ENCODE data around the gene RUBCNL.
"Not testable (repeated sequence)": the region's sequence is repeated elsewhere in the genome, so short reads cannot be mapped to it uniquely, and the experiment has no call there.

The RUBCNL gene

GRCh38 chr13:46387064-46387851, at the start of gene RUBCNL:
TSS of gene RUBCNL (minus strand) at chr13:46387252. CDS start at chr13:46372475, 14,777 bp downstream.
- peak; percentile 54 for DNase-seq

- DNase-seq: not testable (repeated sequence)
These were observed 42.5 kb upstream of the RUBCNL start for GRCh38 chr13:46429558-46429957.

GRCh38 chr13:46405457-46405856, 18.4 kb upstream of the RUBCNL start:
- DNase-seq: no peak

GRCh38 chr13:46404733-46405100, 17.7 kb upstream of the RUBCNL start:
- DNase-seq: no peak

GRCh38 chr13:46403851-46404732, 17.0 kb upstream of the RUBCNL start:
- no peak for DNase-seq

- no peak for DNase-seq
These were observed 15.1 kb upstream of the RUBCNL start for GRCh38 chr13:46402178-46402577.

- no peak for DNase-seq
These were observed 14.4 kb upstream of the RUBCNL start for GRCh38 chr13:46401432-46401831.

- DNase-seq: peak; percentile 55
These were observed 9.3 kb upstream of the RUBCNL start for GRCh38 chr13:46396341-46396740.

- no peak for DNase-seq
These were observed 5.9 kb upstream of the RUBCNL start for GRCh38 chr13:46392967-46393366.

GRCh38 chr13:46389457-46390451, 2.7 kb upstream of the RUBCNL start:
- DNase-seq: no peak

GRCh38 chr13:46388846-46389245, 1.8 kb upstream of the RUBCNL start:
- no peak for DNase-seq

- no peak for DNase-seq
These were observed 1.3 kb upstream of the RUBCNL start for GRCh38 chr13:46388308-46388707.

GRCh38 chr13:46386392-46387063, 524 bp downstream of the RUBCNL start:
- DNase-seq: no peak

- DNase-seq: no peak
These were observed 1.1 kb downstream of the RUBCNL start for GRCh38 chr13:46385946-46386345.

GRCh38 chr13:46383383-46383782, 3.7 kb downstream of the RUBCNL start:
- DNase-seq: no peak

- DNase-seq: no peak
These were observed 4.8 kb downstream of the RUBCNL start for GRCh38 chr13:46382224-46382623.

- no peak for DNase-seq
These were observed 6.8 kb downstream of the RUBCNL start for GRCh38 chr13:46380242-46380641.

- no peak for DNase-seq
These were observed 7.4 kb downstream of the RUBCNL start for GRCh38 chr13:46379611-46380010.

GRCh38 chr13:46378411-46378810, 8.6 kb downstream of the RUBCNL start:
- DNase-seq: no peak

- no peak for DNase-seq
These were observed 9.5 kb downstream of the RUBCNL start for GRCh38 chr13:46377554-46377953.

- no peak for DNase-seq
These were observed 12.3 kb downstream of the RUBCNL start for GRCh38 chr13:46374710-46375109.

- no peak for DNase-seq
These were observed 13.4 kb downstream of the RUBCNL start for GRCh38 chr13:46373623-46374022.
